Endothelial cell of umbilical vein (primary cell): Measurements from ENCODE around the gene DHRS9.

Source experiments
- CTCF ChIP-seq, 2 donors: IDR thresholded peaks; 1 replicate in 1 of 2; 2 replicates in 1 of 2; pipeline ENCODE4 v1.5.1; 2011; ENCODE audit warnings: low read length in 2 of 2, mild to moderate bottlenecking in 2 of 2, moderate library complexity in 2 of 2, control low read depth in 1 of 2, inconsistent platforms in 1 of 2, low read depth in 1 of 2; ENCODE audit not compliant: insufficient read depth in 1 of 2; ENCODE audit errors: extremely low read depth in 1 of 2
- EZH2 ChIP-seq: IDR thresholded peaks from 2 replicates; pipeline ENCODE4 v1.6.1; 2012; ENCODE audit warnings: borderline replicate concordance, low read depth, mild to moderate bottlenecking, moderate library complexity, low read length, inconsistent platforms; ENCODE audit not compliant: severe bottlenecking
- FOS ChIP-seq: IDR thresholded peaks from 2 replicates; pipeline ENCODE4 v1.6.1; 2011; ENCODE audit warnings: mild to moderate bottlenecking, low read length, moderate library complexity, borderline replicate concordance; ENCODE audit not compliant: insufficient read depth
- JUN ChIP-seq: IDR thresholded peaks from 2 replicates; pipeline ENCODE4 v1.6.1; 2011; ENCODE audit warnings: borderline replicate concordance, low read depth; ENCODE audit not compliant: insufficient read length, insufficient read depth
- MAX ChIP-seq: IDR thresholded peaks from 2 replicates; pipeline ENCODE4 v1.6.1; 2011; ENCODE audit not compliant: insufficient read depth, insufficient read length
- MYC ChIP-seq: IDR thresholded peaks from one replicate; pipeline ENCODE4 v1.6.1; 2011; ENCODE audit warnings: mild to moderate bottlenecking, low read depth, low read length
- POLR2A ChIP-seq: IDR thresholded peaks from 2 replicates; pipeline ENCODE4 v1.6.1; 2012; ENCODE audit warnings: low read depth, mild to moderate bottlenecking, control low read depth, low read length
- POLR2AphosphoS5 ChIP-seq: IDR thresholded peaks from 2 replicates; pipeline ENCODE4 v1.6.1; 2012; ENCODE audit warnings: low read depth, mild to moderate bottlenecking, control low read depth, low read length, moderate library complexity; ENCODE audit not compliant: insufficient read depth

GRCh38 chr2:169036736-169037440, 32.5 kb upstream of the DHRS9 start:
- TF ChIP-seq CTCF (IDR thresholded peaks at IDR 0.05; ENCODE audit: extremely low read depth in 1 of 2, insufficient read depth in 1 of 2, low read depth in 1 of 2, low read length in 2 of 2) (no peak), POLR2A (no peak), FOS (no peak), POLR2AphosphoS5 (no peak), EZH2 (no peak), MAX (no peak), JUN (no peak), MYC (no peak)
